ENCODE data around the gene NTRK3.

The NTRK3 gene

DNA sequence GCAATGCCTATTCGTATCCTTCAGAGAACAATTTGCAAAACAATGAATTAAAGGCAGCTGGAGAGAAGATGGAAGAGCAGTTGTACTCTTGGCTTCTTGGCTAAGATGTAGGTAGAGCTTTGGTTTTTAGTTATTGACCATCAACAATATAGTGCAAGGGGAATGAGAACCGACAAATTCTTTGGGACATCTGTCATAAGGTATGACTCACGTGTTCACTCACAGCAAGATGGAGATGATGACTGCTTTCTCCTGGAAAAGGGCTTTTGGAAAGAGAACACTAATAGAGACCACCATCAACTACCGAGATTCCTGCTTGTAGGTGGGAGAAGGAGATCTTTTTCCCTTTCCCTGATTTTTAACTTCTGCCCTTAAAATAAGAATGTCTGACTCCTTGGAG, 234.9 kb downstream of the NTRK3 start:
- no peak for DNase-seq

- no peak for DNase-seq
Observed at GRCh38 chr15:88020806-88021205, 235.7 kb downstream of the NTRK3 start.

DNA sequence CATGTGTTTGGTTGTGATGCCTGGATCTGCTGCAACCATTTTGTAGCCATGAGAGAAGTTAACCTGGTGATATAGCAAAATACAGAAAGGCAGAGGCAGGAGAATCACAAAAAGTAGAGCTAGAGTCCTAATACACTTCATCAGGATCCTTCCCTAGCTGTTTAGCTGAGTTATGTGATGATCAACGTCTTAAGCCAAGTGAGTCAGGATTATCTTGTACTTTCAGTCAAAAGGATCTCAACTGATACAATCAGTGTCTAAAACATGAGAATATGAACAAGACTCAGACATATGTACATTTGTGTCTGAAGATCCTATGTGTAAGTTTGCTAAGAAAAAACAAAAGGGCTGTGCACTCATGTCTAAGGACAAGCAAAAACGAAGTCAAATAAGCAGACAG, 236.9 kb downstream of the NTRK3 start:
- DNase-seq = no peak

GRCh38 chr15:88018869-88019641, 237.5 kb downstream of the NTRK3 start:
- no peak for DNase-seq

- DNase-seq = no peak
Observed at GRCh38 chr15:88017753-88018152, 238.8 kb downstream of the NTRK3 start.

DNA sequence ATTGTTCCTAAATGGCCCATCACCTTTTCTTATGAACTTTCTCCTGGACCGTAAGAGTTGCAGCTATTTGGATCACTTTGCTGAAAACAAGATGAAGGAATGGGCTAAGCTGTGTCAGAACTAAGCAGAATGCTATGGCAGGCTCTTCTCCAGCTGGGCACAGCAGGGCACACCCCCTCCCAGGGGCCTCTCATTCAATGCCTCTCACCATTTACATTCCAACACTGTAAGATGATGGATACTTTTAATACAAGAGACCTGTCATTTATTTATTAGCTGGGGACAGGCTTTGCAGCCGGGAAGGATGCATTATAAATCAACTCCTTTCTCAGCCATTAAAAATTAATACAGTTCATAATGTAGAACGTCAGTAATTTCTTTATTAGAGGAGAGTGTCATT, 240.1 kb downstream of the NTRK3 start:
- no peak for DNase-seq

GRCh38 chr15:88015228-88015860, 241.2 kb downstream of the NTRK3 start:
- DNase-seq = no peak

- no peak for DNase-seq
Observed at GRCh38 chr15:88014454-88015160, 241.9 kb downstream of the NTRK3 start.

DNA sequence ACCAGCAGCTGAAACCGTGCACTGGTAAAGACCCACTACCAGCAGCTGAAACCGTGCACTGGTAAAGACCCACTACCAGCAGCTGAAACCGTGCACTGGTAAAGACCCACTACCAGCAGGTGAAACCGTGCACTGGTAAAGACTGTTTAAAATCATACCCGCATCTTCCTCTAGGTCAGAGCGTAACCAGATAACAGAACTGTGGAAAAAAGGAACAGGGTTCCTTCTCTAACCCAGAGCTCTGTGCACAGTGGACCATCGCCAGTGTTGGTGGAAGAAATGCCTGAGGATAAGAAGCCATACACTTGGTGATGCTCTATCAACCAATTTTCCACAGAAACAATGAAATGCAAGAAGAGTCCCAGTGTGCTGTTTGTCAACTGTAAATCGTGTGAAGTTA, 243.4 kb downstream of the NTRK3 start:
- no peak for DNase-seq

DNA sequence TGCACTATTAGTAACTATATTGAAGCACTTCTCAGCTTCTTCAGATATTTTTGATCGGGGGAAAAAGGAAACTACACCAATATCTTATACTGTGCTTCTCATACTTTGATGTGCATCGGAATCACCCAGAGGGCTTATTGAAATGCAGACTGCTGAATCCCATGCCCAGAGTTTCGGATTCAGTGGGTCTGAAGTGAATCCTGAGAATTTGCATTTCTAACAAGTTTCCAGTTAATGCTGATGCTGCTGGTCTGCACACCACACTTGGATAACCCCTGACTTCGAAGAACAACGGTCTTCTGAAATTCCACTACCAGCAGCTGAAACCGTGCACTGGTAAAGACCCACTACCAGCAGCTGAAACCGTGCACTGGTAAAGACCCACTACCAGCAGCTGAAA, 243.9 kb downstream of the NTRK3 start:
- DNase-seq = no peak

GRCh38 chr15:88012233-88012632, 244.3 kb downstream of the NTRK3 start:
- peak; percentile 47 for DNase-seq

GRCh38 chr15:88011533-88011932, 245.0 kb downstream of the NTRK3 start:
- no peak for DNase-seq

DNA sequence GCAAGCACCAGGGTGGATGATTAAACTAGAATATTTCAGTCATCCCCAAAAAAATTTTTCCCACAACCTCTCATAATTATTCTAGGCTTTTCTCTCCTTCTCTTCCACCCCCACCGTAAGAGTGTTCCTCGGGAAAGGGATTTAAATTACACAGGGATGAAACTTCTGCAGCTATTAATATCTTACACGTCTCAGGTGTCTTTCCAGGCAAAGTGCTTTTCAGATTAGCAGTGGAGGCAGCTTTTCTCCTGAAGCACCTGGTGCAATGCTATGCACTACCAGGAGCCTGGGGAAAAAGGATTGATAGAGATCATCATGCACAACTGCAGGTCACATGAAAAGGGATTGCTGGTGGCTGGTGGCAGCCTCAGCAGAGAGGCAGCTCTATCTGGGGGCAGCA, 250.4 kb downstream of the NTRK3 start:
- DNase-seq = no peak

DNA sequence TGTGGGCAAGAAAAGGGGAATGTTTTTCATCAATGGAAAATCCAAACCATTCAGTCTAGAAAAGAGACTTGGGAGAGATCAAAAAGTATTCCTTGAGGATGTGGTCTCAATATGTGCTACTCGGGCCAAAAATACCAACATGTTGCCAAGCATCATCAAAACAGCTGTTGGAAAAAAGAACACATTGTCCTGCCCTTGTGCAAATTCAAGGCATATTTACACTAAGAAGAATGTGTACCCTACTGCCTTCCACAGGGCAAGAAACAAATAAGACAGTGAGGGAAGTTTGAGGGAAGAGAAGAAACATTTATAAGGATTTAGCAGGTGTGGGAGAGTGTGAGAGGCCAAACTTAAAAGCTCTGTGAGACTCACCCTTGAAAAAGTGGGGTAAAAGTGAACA, 252.1 kb downstream of the NTRK3 start:
- DNase-seq = no peak

DNA sequence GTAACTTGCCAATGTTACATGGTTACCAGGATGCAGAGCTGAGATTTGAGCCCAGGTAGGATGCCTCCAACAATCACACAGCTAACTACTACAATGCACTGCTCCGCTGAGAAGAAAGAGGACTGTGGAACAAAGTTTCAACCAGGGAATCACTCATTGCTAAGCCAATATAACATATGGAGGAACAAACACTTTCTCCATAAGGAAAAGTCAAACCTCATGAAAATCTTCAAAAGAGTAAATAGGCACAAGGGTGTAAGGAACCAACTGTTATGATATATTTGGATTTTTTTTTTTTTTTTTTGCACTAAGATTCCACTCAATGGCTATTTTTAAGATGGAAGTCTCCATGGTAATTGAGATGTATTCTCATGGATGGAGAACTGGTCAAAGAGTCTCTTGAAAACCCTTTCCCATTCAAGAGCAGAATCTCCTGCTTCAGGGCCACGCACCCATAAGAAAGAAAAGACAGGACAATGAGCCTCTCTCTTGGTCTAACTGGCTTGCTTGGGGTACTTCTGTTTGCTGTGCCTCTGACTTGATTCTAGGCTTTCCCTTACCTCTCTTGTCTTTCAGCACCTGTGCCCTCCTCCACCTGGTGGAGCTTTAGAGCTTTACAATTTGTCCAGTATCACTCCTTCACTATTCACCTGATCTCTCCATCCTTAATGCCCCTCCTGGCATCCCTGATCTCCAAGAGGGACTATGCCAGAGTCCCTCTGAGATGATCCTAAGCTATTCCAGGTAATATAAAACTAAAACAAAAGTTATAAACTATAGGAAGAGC, 252.8 kb downstream of the NTRK3 start:
- DNase-seq = peak; percentile 24

- peak; percentile 7 for DNase-seq
Observed at GRCh38 chr15:88002706-88003105, 253.8 kb downstream of the NTRK3 start.

- DNase-seq = no peak
Observed at GRCh38 chr15:87998630-87999029, 257.9 kb downstream of the NTRK3 start.

GRCh38 chr15:87986776-87987175, 269.8 kb downstream of the NTRK3 start:
- DNase-seq = peak; percentile 68

DNA sequence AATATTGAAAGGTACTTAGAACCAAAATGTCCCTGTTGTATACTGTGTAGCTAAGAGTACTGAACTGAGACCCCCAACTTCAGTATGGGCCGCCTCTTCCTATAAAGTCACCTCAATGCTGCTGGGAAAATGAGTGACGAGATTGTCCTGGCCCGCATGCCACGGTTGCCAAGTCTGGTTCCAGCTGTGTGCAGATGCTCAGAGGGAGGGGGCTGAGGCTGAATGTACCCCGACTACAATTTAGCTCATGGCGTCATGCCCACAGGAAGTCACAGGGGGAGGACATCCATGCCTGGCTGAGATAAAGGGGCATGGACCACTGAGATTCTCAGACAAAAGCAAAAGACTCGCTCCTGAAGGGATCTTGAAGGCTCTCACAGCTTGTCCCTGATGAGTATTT, 271.1 kb downstream of the NTRK3 start:
- DNase-seq = no peak

DNA sequence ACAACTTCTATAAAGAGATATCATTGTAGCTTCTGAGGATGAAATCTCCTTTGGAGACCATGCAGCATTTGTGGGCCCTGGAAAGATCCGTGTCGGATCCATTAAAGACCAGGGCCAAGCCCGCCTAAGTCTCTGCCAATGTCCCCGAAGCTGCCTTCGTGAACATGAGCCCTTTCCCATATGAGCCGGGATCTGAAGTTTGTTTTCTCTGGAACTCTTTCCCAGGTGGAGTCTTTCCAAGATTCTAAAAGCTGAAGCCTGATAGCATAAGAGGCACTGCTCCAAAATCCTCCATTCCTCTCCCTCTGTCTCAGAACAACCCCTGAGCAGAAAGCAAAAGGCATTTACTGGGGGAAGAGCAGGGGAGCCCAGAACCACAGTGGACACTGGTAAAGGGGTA, 274.6 kb downstream of the NTRK3 start:
- DNase-seq = no peak

DNA sequence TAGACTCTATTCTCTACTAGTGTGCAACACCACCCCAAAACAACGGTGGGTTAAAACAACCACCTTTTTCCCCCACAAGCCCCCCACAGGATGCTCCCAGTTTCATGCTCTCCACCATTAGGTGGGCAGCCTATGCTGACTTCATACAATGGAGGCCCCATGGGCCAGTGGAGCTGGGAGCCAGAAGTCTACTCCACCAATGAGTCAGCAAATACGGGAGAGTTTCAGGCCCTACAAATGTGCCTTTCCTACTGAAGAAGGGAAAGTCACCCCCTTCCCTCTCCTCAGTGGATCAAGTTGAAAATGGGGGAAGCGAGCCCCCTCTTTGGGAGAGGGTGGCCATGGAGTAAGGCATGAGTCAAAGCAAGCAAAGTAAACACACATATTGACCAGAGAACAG, 278.6 kb downstream of the NTRK3 start:
- DNase-seq = no peak

GRCh38 chr15:87976552-87976951, 280.0 kb downstream of the NTRK3 start:
- no peak for DNase-seq

DNA sequence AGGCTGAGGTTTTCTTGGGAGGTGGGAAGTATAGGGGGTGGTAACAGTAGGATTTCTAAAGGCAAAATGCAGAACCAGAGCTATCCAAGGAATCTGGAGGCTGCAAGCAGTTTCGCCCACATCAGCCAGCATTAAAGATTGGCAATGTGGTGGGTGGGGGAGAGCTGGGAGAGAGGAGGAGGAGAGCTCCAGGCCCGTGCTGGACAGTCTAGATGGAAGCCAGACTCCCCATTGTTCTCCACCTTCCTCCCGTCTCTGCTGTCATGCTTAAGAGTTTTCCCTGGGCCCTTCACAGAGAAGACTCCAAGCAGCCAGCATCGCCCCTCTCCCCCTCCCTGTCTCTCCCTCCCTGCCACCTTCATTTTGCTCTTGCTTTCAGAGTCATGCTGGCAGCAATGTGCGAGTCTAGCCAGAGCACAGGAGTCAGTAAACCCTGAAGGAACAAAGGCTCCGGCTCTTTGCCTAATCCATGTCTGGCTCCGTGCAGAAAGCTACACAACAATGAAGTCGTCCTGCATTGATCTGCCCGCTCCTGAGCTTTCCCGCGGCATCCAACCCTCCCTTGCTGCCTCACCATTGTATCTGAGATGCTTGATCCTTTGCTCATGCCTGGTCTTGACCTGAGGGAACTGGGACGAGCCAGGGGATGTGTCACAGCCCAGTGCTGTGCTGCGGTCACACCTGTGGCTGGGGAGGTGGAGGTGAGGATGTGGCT, 282.9 kb downstream of the NTRK3 start:
- DNase-seq = peak; percentile 6

Data from RPMI8226 (cell line).